SK-N-SH treated with all-trans-retinoic acid at 6 μM for 48 hours (cell line): ENCODE results near the gene ANKRD28.

ENCODE experiments used
- ATAC-seq: fragments of 200-7000 bp; cut with Tn5 transposase; 3 replicates; pipeline ENCODE4 v1.9.1; 2020; ENCODE audit warnings: mild to moderate bottlenecking, moderate library complexity
- ARNTL ChIP-seq: fragments of 450-650 bp; formaldehyde crosslinking; IDR thresholded peaks from 2 replicates; pipeline ENCODE4 v1.5.0; 2020; ENCODE audit warnings: low read depth, mild to moderate bottlenecking, moderate library complexity, borderline replicate concordance
- BACH2 ChIP-seq: fragments of 250-450 bp; sonication (Bioruptor Pico); IDR thresholded peaks from 2 replicates; pipeline ENCODE4 v1.9.0; 2021; ENCODE audit warnings: mild to moderate bottlenecking, borderline replicate concordance
- CREB5 ChIP-seq: fragments of 250-450 bp; sonication (Bioruptor Pico); IDR thresholded peaks from 2 replicates; pipeline ENCODE4 v1.5.1; 2020; ENCODE audit warnings: low read depth, mild to moderate bottlenecking, moderate library complexity
- CSDC2 ChIP-seq: fragments of 250-450 bp; sonication (Bioruptor Pico); IDR thresholded peaks from 2 replicates; pipeline ENCODE4 v1.5.0; 2020; ENCODE audit warnings: mild to moderate bottlenecking, moderate library complexity
- CSRNP3 ChIP-seq: fragments of 250-450 bp; sonication (Bioruptor Pico); IDR thresholded peaks from 2 replicates; pipeline ENCODE4 v1.5.1; 2021; ENCODE audit warnings: mild to moderate bottlenecking, moderate library complexity
- GLIS3 ChIP-seq: fragments of 250-450 bp; sonication (Bioruptor Pico); IDR thresholded peaks from 2 replicates; pipeline ENCODE4 v1.5.0; 2020; ENCODE audit warnings: mild to moderate bottlenecking, moderate library complexity
- ISL1 ChIP-seq: fragments of 250-450 bp; sonication (Bioruptor Pico); IDR thresholded peaks from 2 replicates; pipeline ENCODE4 v2.1.2; 2022; ENCODE audit warnings: mild to moderate bottlenecking, moderate library complexity
- OSR1 ChIP-seq: fragments of 250-450 bp; sonication (Bioruptor Pico); IDR thresholded peaks from 2 replicates; pipeline ENCODE4 v1.8.0; 2022; ENCODE audit warnings: moderate library complexity, mild to moderate bottlenecking, inconsistent platforms
- PPARA ChIP-seq: fragments of 250-450 bp; sonication (Bioruptor Pico); IDR thresholded peaks from 2 replicates; pipeline ENCODE4 v1.5.0; 2020; ENCODE audit warnings: mild to moderate bottlenecking, borderline replicate concordance
- RARB ChIP-seq: fragments of 250-450 bp; sonication (Bioruptor Pico); IDR thresholded peaks from 2 replicates; pipeline ENCODE4 v1.8.0; 2021; ENCODE audit warnings: mild to moderate bottlenecking, moderate library complexity
- TCF4 ChIP-seq: fragments of 250-450 bp; sonication (Bioruptor Pico); IDR thresholded peaks from 2 replicates; pipeline ENCODE4 v1.8.0; 2021; ENCODE audit warnings: mild to moderate bottlenecking, moderate library complexity, borderline replicate concordance
- ZC3H10 ChIP-seq: fragments of 250-450 bp; sonication (Bioruptor Pico); IDR thresholded peaks from 2 replicates; pipeline ENCODE4 v1.5.1; 2021; ENCODE audit warnings: mild to moderate bottlenecking, moderate library complexity
- ZFP3 ChIP-seq: fragments of 250-450 bp; sonication (Bioruptor Pico); IDR thresholded peaks from 2 replicates; pipeline ENCODE4 v1.5.0; 2020; ENCODE audit warnings: mild to moderate bottlenecking, moderate library complexity
- ZFP30 ChIP-seq: fragments of 450-650 bp; formaldehyde crosslinking; IDR thresholded peaks from 2 replicates; pipeline ENCODE4 v1.5.0; 2022; ENCODE audit warnings: mild to moderate bottlenecking, moderate library complexity
- ZNF8 ChIP-seq: fragments of 450-650 bp; formaldehyde crosslinking; IDR thresholded peaks from 2 replicates; pipeline ENCODE4 v1.5.0; 2020; ENCODE audit warnings: mild to moderate bottlenecking, moderate library complexity
- TF ChIP-seq, protein P1 (sequence below): fragments of 250-450 bp; sonication (Bioruptor Pico); IDR thresholded peaks from 2 replicates; pipeline ENCODE4 v1.8.0; 2020; ENCODE audit warnings: mild to moderate bottlenecking, moderate library complexity, borderline replicate concordance
- TF ChIP-seq, protein P2 (sequence below): fragments of 250-450 bp; sonication (Bioruptor Pico); IDR thresholded peaks from 2 replicates; pipeline ENCODE4 v1.5.0; 2020; ENCODE audit warnings: mild to moderate bottlenecking, moderate library complexity

Gene ANKRD28

GRCh38 chr3:15724446-15724845 lies 73.3 kb downstream of the ANKRD28 start:
- no peak for ATAC-seq
- TF ChIP-seq, protein P1, sequence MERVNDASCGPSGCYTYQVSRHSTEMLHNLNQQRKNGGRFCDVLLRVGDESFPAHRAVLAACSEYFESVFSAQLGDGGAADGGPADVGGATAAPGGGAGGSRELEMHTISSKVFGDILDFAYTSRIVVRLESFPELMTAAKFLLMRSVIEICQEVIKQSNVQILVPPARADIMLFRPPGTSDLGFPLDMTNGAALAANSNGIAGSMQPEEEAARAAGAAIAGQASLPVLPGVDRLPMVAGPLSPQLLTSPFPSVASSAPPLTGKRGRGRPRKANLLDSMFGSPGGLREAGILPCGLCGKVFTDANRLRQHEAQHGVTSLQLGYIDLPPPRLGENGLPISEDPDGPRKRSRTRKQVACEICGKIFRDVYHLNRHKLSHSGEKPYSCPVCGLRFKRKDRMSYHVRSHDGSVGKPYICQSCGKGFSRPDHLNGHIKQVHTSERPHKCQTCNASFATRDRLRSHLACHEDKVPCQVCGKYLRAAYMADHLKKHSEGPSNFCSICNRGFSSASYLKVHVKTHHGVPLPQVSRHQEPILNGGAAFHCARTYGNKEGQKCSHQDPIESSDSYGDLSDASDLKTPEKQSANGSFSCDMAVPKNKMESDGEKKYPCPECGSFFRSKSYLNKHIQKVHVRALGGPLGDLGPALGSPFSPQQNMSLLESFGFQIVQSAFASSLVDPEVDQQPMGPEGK (CRISPR knock-in tag): no peak

GRCh38 chr3:15723624-15723884 lies 74.2 kb downstream of the ANKRD28 start:
- TF ChIP-seq CREB5 (no peak), TCF4 (CRISPR knock-in tag) (no peak), ZNF8 (no peak), ZFP3 (CRISPR knock-in tag) (no peak), GLIS3 (CRISPR knock-in tag) (no peak), PPARA (CRISPR knock-in tag) (no peak)
- TF ChIP-seq, protein P2, sequence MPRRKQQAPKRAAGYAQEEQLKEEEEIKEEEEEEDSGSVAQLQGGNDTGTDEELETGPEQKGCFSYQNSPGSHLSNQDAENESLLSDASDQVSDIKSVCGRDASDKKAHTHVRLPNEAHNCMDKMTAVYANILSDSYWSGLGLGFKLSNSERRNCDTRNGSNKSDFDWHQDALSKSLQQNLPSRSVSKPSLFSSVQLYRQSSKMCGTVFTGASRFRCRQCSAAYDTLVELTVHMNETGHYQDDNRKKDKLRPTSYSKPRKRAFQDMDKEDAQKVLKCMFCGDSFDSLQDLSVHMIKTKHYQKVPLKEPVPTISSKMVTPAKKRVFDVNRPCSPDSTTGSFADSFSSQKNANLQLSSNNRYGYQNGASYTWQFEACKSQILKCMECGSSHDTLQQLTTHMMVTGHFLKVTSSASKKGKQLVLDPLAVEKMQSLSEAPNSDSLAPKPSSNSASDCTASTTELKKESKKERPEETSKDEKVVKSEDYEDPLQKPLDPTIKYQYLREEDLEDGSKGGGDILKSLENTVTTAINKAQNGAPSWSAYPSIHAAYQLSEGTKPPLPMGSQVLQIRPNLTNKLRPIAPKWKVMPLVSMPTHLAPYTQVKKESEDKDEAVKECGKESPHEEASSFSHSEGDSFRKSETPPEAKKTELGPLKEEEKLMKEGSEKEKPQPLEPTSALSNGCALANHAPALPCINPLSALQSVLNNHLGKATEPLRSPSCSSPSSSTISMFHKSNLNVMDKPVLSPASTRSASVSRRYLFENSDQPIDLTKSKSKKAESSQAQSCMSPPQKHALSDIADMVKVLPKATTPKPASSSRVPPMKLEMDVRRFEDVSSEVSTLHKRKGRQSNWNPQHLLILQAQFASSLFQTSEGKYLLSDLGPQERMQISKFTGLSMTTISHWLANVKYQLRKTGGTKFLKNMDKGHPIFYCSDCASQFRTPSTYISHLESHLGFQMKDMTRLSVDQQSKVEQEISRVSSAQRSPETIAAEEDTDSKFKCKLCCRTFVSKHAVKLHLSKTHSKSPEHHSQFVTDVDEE (CRISPR knock-in tag): no peak
- TF ChIP-seq, protein P1 (CRISPR knock-in tag): no peak
- ATAC-seq: no peak

DNA sequence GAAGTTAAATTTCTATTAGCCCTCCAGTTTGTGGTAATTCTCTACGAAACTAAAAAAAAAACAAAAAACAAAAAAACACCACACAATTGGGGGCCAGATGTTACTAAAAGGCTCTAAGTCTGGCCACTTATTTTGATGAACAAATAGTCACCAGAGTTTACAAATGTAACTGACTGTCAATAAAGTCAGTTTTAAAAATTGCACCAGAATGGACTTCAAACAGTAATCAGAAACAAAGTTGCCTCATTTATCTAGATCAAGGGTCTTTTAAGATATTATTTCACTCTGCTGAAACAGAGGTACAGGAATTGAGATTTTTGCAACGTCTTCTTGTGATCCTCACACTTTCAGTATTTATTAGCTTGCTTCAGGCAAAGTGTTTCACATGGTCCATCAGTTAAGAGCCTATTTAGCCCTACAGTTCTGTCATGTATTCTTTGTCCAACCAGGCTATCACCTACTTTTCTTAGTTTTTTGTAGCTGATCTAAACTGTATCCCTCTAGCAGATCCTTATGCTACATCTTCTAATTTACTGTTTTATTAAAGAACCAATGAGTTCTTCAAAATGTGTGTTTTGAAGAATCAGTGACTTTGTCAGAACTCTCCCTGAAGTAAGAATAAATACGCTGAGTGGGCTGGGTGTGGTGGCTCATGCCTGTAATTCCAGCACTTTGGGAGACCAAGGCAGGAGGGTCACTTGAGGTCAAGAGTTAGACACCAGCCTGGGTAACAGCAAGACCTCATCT lies 74.7 kb downstream of the ANKRD28 start:
- ATAC-seq: no peak
- no peak for TF ChIP-seq CSDC2 (CRISPR knock-in tag)
- TF ChIP-seq ZNF8: no peak
- TF ChIP-seq, protein P1 (CRISPR knock-in tag): no peak
- TF ChIP-seq ZC3H10: no peak
- no peak for TF ChIP-seq ISL1
- TF ChIP-seq, all 23 proteins: peak for 0

DNA sequence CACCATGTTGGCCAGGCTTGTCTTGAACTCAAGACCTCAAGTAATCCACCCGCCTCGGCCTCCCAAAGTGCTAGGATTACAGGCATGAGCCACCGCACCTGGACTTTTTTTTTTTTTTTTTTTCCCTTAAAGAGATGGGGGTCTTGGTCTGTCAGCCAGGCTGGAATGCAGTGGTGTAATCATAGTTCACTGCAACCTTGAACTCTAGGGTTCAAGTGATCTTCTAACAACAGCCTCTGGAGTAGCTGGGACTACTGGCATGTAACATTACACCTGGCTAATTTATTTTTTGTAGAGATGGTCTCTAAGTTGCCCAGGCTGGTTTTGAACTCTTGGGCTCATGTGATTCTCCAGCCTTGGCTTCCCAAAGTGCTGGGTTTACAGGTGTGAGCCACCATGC lies 81.6 kb downstream of the ANKRD28 start:
- no peak for TF ChIP-seq CSRNP3 (CRISPR knock-in tag)
- TF ChIP-seq OSR1 (CRISPR knock-in tag): no peak
- TF ChIP-seq ZFP30: no peak
- no peak for ATAC-seq

DNA sequence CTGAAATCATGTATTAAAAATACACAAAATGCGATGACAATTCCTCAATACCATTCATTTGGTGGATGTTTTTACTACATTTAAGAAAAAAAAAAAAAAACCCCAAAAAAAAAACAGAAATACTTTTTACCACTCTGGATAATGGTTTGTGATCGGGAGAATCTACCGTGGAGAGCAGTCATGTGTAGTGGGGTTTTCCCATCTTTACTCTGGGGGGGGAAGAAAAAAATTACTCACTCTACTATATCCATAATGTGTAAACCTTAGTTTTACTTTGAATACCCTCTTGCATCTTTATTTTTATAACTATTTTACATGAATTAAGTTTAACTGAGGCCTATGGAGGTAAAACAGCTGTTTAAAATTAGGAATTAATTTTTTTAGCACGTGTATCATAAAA lies 83.3 kb downstream of the ANKRD28 start:
- no peak for ATAC-seq
- TF ChIP-seq BACH2 (CRISPR knock-in tag) (no peak), ARNTL (no peak), ZNF8 (no peak), ISL1 (no peak), RARB (CRISPR knock-in tag) (no peak), ZFP3 (CRISPR knock-in tag) (no peak)
- TF ChIP-seq, protein P2 (CRISPR knock-in tag): no peak
- TF ChIP-seq, protein P1 (CRISPR knock-in tag): no peak
